Measurements from ENCODE around the gene SLC10A6.

Gene SLC10A6

GRCh38 chr4:86818211-86818610 lies 31.0 kb downstream of the SLC10A6 start:
- TF ChIP-seq, protein P1, sequence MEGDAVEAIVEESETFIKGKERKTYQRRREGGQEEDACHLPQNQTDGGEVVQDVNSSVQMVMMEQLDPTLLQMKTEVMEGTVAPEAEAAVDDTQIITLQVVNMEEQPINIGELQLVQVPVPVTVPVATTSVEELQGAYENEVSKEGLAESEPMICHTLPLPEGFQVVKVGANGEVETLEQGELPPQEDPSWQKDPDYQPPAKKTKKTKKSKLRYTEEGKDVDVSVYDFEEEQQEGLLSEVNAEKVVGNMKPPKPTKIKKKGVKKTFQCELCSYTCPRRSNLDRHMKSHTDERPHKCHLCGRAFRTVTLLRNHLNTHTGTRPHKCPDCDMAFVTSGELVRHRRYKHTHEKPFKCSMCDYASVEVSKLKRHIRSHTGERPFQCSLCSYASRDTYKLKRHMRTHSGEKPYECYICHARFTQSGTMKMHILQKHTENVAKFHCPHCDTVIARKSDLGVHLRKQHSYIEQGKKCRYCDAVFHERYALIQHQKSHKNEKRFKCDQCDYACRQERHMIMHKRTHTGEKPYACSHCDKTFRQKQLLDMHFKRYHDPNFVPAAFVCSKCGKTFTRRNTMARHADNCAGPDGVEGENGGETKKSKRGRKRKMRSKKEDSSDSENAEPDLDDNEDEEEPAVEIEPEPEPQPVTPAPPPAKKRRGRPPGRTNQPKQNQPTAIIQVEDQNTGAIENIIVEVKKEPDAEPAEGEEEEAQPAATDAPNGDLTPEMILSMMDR (IDR thresholded peaks at IDR 0.05; ENCODE audit: insufficient read depth, low read length, poor library complexity, severe bottlenecking): no peak
- TF ChIP-seq EZH2phosphoT487 (conservative IDR thresholded peaks at IDR 0.05; ENCODE audit: low read length): no peak
- Histone ChIP-seq H3K27ac (ENCODE audit: low read depth, low read length) (no peak overlapping the region), H4K20me1 (ENCODE audit: low read depth, low read length) (no peaks in the 10 kb centered on the region)

GRCh38 chr4:86816501-86817273 lies 32.5 kb downstream of the SLC10A6 start:
- Histone ChIP-seq H3K9me3 (ENCODE audit: insufficient read depth, low read length) (no peaks in the 10 kb centered on the region), H3K27ac (ENCODE audit: low read depth, low read length) (no peak overlapping the region), H3K36me3 (ENCODE audit: low read length) (no peaks in the 10 kb centered on the region), H3F3A (ENCODE audit: insufficient read depth) (no peaks in the 10 kb centered on the region), H3K4me3 (ENCODE audit: insufficient read depth, low read length, poor library complexity, severe bottlenecking) (no peak overlapping the region), H3K79me2 (ENCODE audit: insufficient read depth, low read length) (no peaks in the 10 kb centered on the region), H4K20me1 (ENCODE audit: low read depth, low read length) (no peaks in the 10 kb centered on the region), H2AFZ (ENCODE audit: low read depth, low read length, severe bottlenecking) (no peak overlapping the region), H3K9ac (ENCODE audit: low read length) (no peak overlapping the region), H3K9me2 (replicated peaks; ENCODE audit: insufficient read depth, low read length) (no peaks in the 10 kb centered on the region), H3K27me3 (ENCODE audit: low read length) (no peaks in the 10 kb centered on the region), H3K4me2 (ENCODE audit: low read depth, low read length, poor library complexity, severe bottlenecking) (no peak overlapping the region)
- TF ChIP-seq, protein P1 (IDR thresholded peaks at IDR 0.05; ENCODE audit: insufficient read depth, low read length, poor library complexity, severe bottlenecking): no peak
- no peak for TF ChIP-seq EZH2phosphoT487 (conservative IDR thresholded peaks at IDR 0.05; ENCODE audit: low read length)

More at GRCh38 chr4:86818211-86818610, 31.0 kb downstream of the SLC10A6 start:
- H3K4me3 ChIP-seq (ENCODE audit: insufficient read depth, low read length, poor library complexity, severe bottlenecking): no peak overlapping the region
- no peak overlapping the region for H2AFZ ChIP-seq (ENCODE audit: low read depth, low read length, severe bottlenecking)
- no peaks in the 10 kb centered on the region for H3K79me2 ChIP-seq (ENCODE audit: insufficient read depth, low read length)
- H3K9me3 ChIP-seq (ENCODE audit: insufficient read depth, low read length): no peaks in the 10 kb centered on the region
- no peaks in the 10 kb centered on the region for H3K9me2 ChIP-seq (replicated peaks; ENCODE audit: insufficient read depth, low read length)
- no peaks in the 10 kb centered on the region for H3K27me3 ChIP-seq (ENCODE audit: low read length)
- H3K9ac ChIP-seq (ENCODE audit: low read length): no peak overlapping the region
- H3K4me2 ChIP-seq (ENCODE audit: low read depth, low read length, poor library complexity, severe bottlenecking): no peak overlapping the region
- H3K36me3 ChIP-seq (ENCODE audit: low read length): no peaks in the 10 kb centered on the region
- H3F3A ChIP-seq (ENCODE audit: insufficient read depth): no peaks in the 10 kb centered on the region

- H3K9me3 ChIP-seq (ENCODE audit: insufficient read depth, low read length): no peaks in the 10 kb centered on the region
- H3K79me2 ChIP-seq (ENCODE audit: insufficient read depth, low read length): no peaks in the 10 kb centered on the region
- H3K4me3 ChIP-seq (ENCODE audit: insufficient read depth, low read length, poor library complexity, severe bottlenecking): no peak overlapping the region
- no peaks in the 10 kb centered on the region for H3K27me3 ChIP-seq (ENCODE audit: low read length)
- no peaks in the 10 kb centered on the region for H3F3A ChIP-seq (ENCODE audit: insufficient read depth)
- no peaks in the 10 kb centered on the region for H3K36me3 ChIP-seq (ENCODE audit: low read length)
- TF ChIP-seq EZH2phosphoT487 (conservative IDR thresholded peaks at IDR 0.05; ENCODE audit: low read length): no peak
- TF ChIP-seq, protein P1 (IDR thresholded peaks at IDR 0.05; ENCODE audit: insufficient read depth, low read length, poor library complexity, severe bottlenecking): no peak
- no peak overlapping the region for H3K4me2 ChIP-seq (ENCODE audit: low read depth, low read length, poor library complexity, severe bottlenecking)
- no peaks in the 10 kb centered on the region for H3K9me2 ChIP-seq (replicated peaks; ENCODE audit: insufficient read depth, low read length)
- no peaks in the 10 kb centered on the region for H4K20me1 ChIP-seq (ENCODE audit: low read depth, low read length)
- no peak overlapping the region for H3K27ac ChIP-seq (ENCODE audit: low read depth, low read length)
- no peak overlapping the region for H3K9ac ChIP-seq (ENCODE audit: low read length)
- H2AFZ ChIP-seq (ENCODE audit: low read depth, low read length, severe bottlenecking): no peak overlapping the region
Measured at GRCh38 chr4:86815653-86816052, 33.5 kb downstream of the SLC10A6 start.
